HG03520 (cell line): ENCODE data around the gene ASGR2.
"Not testable (repeated sequence)": the region's sequence is repeated elsewhere in the genome, so short reads cannot be mapped to it uniquely, and the experiment has no call there.

Experiments used
- ATAC-seq: cut with Tn5 transposase; IDR thresholded peaks from one replicate; pipeline ENCODE4 v1.9.1; 2021; ENCODE audit warnings: mild to moderate bottlenecking, moderate library complexity; ENCODE audit not compliant: unreplicated experiment

ASGR2 gene, protein sequence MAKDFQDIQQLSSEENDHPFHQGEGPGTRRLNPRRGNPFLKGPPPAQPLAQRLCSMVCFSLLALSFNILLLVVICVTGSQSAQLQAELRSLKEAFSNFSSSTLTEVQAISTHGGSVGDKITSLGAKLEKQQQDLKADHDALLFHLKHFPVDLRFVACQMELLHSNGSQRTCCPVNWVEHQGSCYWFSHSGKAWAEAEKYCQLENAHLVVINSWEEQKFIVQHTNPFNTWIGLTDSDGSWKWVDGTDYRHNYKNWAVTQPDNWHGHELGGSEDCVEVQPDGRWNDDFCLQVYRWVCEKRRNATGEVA

DNA sequence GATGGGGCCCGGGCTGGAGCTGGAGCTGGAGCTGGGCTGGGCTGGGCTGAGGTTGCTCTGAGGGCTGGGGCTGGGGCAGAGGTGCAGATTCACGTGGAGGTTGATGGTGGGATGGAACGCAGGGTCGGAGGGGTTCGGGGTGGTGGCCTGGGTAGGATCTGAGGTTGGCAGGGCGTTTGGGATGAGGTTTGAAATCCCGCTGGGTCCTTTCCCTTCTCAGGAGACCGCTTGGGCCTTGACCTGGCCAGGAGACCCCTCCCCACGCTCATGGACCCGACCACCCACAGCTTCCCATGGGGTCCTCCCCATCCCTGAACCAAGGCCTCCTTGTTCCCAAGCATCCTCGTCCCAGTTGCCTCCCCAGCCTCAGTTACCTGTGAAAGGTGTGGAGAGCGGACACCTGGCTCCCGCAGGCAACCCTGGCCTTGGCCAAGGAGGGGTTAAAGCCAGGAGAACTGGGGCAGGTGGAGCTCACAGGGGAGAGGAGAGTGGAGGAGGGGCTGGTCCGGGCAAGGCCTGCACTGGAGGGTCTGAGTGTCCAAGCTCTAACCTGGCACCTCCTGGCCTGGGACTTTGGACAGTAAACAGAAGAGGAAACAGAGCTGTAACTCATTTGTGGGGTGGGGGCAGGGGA, at the start of gene ASGR2:
Gene ASGR2 (minus strand): TSS at position 582 of the 634 bp plus-strand sequence. CDS start 582 bp downstream, outside the sequence.
- ATAC-seq, result no peak

DNA sequence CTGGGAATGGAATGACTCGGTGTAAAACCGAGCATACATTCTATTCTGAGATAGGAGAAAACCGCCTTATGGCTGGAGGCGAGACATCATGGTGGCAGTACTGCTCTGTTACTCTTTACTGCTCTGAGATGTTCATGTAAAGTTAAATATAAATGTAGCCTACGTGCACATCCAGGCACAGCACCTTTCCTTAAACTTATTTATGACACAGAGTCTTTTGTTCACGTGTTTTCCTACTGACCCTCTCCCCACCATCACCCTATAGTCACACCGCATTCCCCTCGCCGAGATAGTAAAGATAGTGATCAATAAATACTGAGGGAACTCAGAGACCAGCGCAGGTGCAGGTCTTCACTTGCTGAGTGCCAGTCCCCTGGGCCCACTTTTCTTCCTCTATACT, 44.9 kb upstream of the ASGR2 start:
- not testable (repeated sequence) for ATAC-seq

DNA sequence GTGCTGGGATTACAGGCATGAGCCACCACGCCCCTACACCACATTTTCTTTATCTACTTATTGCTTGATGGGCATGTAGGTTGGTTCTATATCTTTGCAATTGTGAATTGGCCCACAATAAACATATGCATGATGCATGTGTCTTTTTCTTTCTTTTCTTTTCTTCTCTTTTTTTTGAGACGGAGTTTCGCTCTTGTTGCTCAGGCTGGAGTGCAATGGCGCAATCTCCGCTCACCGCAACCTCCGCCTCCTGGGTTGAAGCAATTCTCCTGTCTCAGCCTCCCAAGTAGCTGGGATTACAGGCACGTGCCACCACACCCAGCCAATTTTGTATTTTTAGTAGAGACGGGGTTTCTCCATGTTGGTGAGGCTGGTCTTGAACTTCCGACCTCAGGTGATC, 43.8 kb upstream of the ASGR2 start:
- ATAC-seq, result not testable (repeated sequence)

DNA sequence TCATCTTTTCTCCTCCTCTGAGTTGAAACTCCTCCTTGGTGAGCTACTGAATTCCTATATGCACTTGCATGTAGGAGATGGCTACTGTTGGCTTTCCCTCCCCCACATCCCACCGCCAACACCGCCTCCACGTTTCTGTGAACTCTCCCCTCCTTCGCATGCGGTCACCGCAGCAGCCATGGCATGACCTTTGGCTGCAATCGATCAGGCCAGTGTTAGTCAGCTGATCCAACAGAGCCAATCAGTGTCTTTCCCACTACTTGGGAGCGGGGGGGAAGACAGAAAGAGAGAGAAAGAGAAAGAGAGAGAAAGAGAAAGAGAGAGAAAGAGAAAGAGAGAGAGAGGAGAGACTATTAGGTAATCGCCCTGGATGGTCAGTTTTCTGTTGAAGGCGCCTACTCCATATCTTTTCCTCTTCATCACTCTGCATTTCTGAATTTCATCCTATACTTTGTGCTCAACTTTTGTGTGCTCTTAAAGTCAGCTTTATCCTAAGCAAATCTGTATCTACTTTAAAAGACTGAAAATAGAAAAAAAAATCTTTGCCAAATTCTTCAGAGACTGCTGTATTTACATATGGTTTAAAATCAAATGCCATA, 41.8 kb upstream of the ASGR2 start:
- no peak for ATAC-seq

DNA sequence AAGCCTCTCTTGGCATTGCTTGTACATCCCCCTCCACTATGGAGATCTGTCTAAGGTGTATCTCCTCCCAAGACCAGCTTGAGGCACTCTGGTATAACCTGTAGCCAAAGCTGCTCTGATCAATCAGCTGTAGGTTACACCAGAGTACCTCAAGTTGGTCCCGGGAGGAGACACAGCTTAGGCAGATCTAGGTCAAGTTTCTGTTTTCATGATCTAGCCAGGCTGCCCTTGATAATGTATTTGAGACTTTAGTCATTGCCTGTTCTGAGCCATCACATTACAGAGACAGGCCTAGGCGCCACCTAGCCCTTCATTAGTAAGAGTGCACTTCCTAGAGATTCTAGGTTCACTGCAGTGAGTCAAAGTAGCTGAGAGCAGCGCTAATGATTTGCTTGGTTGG, 33.1 kb upstream of the ASGR2 start:
- no peak for ATAC-seq

DNA sequence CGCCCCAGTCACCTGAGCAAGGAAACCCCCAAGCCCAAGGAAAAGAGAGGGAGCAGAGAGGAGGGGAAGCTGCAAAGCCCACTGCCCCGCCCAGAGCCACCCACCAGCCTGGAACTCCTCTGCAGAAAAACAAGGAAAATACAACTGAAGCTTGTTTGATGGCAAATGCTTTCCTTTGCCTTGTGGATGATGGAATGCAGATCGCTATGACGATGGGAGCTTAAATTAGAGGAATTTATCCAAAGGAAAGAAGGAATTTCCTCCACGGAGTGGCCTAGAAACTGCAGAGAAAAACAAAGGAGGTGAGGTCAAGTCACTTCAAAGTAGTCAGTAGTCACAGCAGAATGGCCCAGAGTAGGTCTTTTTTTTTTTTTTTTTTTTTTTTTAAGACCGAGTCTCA, 31.5 kb upstream of the ASGR2 start:
- ATAC-seq, result no peak

DNA sequence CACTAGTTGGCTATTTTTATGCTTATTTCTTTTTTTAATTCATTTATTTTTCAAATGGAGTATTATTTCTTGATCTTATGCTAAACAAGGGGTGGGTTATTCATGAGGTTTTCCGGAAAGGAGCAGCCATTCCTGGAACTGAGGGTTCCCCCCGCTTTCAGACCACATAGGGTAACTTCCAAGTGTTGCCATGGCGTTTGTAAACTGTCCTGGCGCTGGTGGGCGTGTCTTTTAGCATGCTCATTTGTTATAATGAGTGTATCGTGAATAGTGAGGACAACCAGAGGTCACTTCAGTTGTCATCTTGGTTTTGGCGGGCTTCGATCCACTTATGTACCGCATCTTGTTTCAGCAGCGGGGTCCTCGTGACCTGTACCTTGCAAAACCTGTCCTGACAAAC, 29.6 kb upstream of the ASGR2 start:
- ATAC-seq, result no peak

DNA sequence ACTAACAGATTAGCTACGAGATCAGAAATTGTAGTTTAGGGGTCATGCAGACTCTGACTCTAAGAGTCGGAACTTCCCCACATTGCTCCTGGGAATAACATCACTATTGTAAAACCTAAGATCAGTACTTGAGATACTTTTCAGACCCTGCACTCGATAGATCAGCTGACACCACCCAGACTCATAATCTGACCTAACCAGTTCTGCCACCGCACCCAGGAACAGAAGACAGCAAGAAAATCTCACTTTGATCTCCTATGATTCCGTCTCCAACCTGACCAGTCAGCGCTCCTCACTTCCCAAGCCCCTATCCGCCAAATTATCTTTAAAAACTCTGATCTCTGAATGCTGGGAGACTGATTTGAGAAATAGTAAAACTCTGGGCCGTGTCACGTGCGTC, 27.2 kb upstream of the ASGR2 start:
- no peak for ATAC-seq

DNA sequence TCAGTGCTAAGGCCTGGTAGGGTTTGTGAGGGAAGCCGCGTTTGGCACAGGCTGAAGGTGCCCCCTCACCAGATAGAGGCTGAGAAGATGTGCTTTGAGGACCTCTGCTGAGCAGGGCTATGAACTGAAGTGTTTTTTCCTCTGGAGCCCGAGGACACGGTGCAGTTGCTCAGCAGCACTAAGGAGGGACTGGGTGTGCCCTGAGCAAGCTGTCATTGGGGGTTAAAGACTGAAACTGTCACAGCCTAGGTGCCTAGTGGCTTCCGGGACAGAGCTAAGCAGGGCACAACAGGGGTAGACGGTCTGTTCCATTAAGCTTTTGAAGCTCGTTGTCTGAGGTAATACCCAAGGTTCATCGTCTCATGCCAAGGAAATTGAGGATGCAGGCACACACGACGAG, 24.8 kb upstream of the ASGR2 start:
- no peak for ATAC-seq

DNA sequence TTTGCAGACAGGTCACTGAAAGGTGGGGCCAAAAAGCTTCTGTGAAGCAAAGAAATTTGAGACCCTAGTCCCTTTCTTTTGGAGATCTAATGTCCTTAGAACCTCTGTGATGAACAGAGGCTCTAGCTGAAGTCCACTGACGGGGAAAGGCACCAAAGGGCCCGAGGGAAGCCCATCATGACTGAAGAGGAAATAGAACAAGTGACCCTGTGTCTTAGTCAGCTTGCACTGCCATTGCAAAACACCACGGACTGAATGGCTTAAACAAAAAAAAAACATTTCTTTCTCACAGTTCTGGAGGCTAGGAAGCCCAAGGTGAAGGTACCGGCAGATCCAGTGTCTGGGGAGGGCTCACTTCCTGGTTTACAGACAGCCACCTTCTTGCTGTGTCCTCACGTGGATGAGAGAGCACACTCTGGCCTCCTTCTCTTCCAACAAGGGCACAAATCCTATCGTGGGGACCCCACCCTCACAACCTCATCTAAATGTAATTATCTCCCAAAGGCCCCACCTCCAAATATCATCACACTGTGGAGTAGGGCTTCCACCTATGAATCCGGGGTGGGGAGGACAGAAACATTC, 24.3 kb upstream of the ASGR2 start:
- ATAC-seq, result no peak

DNA sequence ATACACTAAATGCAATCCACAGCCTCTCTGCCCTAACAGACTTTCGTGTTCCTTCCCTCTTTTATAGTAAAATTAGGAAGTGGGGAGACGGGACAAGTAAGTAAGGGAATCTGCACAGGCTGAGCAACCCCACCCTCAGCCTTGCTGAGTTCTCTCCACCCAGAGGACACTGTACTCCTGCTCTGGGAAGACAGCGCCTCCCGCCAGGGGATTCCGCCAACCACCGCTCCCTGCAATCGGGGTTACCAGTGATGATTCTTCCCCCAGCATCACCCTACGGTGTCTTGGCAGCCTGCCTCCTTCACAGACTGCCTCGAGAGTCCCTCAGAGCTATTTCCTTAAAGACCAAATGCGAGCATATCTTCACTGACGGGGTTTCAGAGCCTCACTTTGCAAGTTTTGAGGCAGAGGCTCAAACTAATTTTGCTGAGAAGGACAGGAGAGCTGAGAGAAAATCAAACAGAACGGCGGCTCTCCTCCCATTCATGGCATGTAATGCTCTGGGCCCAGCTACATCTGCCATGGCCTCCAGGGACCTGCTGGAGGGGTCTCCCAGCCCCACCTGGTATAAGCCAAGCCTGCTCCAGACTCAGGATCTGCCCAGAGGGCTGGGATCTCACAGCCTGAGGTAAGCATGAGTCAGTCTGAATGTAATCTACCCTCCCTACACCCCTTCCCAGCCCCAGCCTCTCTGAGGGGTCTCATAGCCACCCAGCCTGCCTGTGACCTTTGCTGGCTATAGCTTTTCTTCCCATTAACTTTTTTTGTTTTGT, 22.7 kb upstream of the ASGR2 start:
- ATAC-seq, result no peak

DNA sequence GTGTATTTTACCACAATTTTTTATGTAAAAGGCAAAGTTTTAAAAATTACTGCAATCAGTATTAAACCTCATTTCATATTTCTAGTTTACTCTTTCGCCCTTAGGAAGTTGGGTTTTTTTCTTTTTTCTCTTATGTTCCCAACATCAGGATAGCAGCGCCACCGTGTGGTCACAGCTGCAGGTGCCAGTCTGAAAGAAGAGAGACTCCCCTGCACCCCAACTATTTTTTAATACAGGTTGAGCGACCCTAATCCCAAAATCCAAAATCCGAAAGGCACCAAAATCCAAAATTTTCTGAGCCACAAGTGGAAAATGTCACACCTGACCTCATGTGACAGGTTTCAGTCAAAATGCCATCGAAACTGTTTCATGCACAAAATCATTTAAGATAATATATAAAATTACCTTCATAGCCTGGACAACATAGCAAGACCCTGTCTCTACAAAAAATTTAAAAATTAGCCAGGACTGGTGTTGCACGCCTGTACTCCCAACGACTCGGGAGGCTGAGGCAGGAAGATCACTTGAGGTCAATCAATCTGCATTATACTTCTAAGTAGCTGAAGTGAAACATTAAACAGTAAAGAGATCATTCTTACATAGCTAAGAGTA, 21.8 kb upstream of the ASGR2 start:
- no peak for ATAC-seq

DNA sequence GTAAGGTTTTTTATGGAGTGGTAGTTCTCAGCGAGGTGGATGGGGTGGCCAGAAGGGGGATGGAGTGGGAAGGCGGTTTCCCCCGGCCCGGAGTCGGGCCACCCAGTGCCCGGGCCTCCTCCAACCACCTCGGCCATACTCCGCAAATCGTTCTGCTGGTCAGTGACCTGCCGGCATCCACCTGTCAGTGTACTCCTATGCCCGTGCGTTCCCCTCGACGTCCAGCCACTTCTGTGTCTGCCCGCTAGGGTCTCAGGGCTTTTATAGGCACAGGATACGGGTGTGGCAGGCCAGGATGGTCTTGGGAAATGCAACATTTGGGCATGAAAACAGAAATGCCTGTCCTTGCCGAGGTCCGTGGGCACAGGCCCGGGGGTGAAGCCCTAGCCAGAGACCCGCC, 19.3 kb upstream of the ASGR2 start:
- no peak for ATAC-seq

DNA sequence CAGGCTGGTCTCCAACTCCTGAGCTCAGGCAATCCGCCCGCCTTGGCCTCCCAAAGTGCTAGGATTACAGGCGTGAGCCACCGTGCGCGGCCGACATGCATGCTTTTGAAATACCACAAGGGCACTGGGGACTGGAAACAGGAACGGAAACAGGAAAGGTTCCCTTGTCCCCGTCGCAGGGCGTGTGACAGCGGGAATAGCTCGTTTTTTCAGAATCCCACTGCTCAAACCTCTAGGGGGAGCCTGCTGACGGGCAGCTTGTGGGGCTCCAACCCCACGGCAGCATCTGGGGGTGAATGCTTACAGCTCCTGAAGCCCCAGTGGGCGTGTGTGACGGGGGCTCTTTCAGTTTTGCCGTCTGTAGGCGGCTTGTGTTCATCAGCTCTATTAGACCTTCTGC, 18.8 kb upstream of the ASGR2 start:
- ATAC-seq, result no peak

DNA sequence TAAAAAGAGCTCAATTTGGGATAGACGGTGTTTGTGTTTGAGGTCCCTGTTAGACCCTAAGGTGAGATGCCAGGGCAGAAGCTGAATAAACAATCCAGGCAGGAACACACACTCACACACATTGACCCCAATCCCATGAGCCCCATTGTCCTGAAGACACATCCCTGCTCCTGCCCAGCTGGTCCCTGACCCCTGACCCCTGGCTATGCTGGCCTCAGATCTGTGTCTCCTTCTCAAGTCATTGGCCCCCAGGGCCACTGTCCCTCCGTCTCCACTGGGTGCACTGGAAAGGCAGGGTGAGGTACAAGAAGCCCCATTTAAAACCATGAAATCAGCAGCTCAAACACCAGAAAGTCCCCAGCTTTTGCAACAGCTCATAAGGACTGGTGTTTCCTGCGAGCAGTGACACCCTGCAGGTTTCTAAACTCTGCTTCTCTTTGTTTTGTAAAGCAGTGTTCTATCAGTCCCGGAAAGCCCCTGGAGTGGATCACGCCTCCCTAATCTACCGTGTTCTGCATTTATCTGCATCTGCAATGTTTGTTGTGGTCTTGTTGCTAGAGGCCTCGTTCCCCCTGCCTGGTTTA, 18.0 kb upstream of the ASGR2 start:
- ATAC-seq, result peak; percentile 51

DNA sequence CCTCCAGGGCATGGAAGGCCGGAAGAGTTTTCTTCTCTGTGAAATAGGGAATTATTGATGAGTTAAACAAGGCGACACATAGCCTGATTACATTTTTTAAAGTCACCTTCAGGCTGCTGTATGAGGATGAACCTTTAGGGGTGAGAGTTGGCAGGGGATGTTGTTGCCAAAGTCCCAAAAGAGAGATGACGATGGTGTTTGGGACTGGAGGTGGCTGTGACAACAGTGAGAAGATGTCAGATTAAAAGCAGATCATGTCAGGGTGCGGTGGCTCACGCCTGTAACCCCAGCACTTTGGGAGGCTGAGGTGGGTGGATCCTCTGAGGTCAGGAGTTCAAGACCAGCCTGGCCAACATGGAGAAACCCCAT, 16.8 kb upstream of the ASGR2 start:
- no peak for ATAC-seq

DNA sequence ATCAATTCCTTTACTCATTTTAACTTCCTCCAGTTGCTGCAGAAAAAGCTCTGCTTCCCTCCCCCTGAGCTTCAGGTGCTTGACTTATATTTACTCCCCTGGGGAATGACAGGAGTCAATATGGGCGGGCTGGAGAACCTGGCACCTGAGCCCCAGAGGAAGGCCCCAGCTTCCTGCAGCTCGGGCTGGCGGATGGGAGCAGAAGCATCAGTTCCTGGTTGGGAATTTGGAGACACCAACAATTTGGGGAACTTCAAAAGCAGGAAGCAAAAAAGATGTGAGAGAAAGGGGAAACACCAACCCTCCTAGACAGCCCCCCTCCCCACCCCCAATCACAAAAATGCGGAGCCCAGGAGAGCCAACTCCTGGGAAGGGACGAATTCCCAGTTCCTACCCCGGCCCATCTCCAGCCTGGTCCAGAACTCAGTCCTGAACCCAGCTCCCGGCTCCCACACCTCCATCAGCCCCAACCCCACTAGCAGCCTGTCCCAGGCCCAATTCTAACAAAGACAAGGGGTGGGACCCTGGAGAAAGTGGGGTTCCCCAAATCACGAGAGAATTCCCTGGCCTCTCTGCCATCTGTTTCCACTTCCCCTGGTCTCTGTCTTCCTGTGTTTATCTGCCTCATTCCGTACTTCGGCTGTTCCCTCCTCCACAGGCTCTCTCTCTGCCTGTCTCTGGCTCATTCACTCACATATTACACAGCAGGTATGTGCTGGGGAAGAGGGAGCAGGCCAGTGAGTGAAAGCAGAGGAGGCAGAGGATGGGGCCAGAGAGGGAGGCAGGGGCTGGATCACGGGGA, 16.2 kb upstream of the ASGR2 start:
- no peak for ATAC-seq

DNA sequence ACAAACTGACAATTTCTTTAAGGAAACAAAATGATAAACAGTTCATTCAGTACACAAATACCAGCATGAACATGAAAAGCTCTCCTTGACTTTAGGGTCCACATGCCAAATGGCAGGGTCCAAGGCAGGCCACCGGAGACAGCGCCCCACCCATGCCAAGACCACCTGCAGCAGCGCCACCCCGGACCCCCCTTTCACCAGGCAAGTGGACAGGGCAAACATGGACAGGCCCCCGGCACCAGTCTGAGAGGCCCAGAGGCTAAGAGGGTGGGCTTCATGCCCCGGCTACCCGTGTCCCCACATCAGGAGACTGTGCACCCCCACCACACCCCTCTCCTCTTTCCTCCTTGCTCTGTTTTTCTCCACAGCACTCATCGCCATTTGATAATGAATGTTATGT, 14.7 kb upstream of the ASGR2 start:
- no peak for ATAC-seq

DNA sequence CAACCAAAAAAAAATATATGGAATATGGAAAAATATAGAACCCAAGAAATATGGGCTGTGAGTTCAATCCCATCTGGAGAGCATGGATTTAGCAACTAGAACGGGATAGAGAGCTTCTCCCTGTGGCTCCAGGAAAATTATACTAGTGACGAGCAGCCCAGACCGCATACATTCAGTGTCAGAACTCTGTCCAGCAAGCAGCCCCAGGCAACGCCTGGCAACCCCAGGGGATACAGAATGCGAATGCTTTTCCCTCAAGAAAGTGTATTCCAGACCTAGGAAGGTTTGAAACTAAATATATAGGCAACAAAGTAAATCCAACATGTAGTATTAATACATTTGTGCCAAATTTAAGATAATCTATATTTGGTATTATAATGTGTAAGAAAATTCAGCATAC, 13.5 kb upstream of the ASGR2 start:
- ATAC-seq, result no peak

DNA sequence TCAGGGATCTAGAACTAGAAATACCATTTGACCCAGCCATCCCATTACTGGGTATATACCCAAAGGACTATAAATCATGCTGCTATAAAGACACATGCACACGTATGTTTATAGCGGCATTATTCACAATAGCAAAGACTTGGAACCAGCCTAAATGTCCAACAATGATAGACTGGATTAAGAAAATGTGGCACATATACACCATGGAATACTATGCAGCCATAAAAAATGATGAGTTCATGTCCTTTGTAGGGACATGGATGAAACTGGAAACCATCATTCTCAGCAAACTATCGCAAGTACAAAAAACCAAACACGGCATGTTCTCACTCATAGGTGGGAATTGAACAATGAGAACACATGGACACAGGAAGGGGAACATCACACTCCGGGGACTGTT, 12.9 kb upstream of the ASGR2 start:
- not testable (repeated sequence) for ATAC-seq
